C4-2B (cell line): ENCODE results near the gene PA2G4.

Experiments used
- H3K27ac ChIP-seq: fragments of 450-650 bp; 2 replicates; pipeline ENCODE4 v1.5.1; 2017
- ZFX ChIP-seq: fragments of 450-650 bp; IDR thresholded peaks from 2 replicates; pipeline ENCODE4 v1.6.1; 2017
- TF ChIP-seq, protein P1 (sequence below): fragments of 450-650 bp; conservative IDR thresholded peaks from 2 replicates; pipeline ENCODE4 v1.5.1; 2017; ENCODE audit warnings: mild to moderate bottlenecking

Gene PA2G4

DNA sequence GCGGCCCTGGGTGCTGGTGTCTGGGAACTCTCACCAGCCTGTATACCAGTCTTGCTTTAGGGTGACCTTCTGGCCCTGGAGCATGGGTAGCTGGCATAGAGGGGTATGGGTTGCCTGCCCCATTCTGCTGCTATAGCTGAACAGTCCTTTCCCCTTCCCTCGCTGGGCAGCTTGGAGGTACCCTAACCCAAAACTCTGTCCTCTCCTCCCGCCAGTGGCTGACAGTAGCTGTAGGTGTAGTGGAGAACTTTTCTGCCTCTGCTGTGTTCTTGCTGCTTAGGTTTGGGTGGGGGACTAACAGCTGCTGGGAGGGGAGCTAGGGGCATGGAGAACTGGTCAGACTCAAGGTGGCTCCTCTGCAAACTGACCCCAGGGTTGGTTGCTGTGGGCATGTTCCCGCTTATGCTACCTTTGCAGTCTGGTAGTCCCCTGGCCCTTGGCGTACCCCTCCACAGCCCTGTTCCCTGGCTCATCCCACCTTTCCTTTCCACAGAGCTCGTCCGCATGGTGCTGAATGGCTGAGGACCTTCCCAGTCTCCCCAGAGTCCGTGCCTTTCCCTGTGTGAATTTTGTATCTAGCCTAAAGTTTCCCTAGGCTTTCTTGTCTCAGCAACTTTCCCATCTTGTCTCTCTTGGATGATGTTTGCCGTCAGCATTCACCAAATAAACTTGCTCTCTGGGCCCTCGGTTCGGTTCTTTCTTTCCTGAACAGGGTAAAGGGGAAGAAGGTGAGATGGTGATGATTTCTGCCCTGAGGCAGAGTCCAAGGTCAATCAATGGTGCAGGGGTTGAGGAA, 56.7 kb downstream of the PA2G4 start:
- H3K27ac ChIP-seq = no peak overlapping the region
- TF ChIP-seq, protein P1, sequence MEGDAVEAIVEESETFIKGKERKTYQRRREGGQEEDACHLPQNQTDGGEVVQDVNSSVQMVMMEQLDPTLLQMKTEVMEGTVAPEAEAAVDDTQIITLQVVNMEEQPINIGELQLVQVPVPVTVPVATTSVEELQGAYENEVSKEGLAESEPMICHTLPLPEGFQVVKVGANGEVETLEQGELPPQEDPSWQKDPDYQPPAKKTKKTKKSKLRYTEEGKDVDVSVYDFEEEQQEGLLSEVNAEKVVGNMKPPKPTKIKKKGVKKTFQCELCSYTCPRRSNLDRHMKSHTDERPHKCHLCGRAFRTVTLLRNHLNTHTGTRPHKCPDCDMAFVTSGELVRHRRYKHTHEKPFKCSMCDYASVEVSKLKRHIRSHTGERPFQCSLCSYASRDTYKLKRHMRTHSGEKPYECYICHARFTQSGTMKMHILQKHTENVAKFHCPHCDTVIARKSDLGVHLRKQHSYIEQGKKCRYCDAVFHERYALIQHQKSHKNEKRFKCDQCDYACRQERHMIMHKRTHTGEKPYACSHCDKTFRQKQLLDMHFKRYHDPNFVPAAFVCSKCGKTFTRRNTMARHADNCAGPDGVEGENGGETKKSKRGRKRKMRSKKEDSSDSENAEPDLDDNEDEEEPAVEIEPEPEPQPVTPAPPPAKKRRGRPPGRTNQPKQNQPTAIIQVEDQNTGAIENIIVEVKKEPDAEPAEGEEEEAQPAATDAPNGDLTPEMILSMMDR = no peak

DNA sequence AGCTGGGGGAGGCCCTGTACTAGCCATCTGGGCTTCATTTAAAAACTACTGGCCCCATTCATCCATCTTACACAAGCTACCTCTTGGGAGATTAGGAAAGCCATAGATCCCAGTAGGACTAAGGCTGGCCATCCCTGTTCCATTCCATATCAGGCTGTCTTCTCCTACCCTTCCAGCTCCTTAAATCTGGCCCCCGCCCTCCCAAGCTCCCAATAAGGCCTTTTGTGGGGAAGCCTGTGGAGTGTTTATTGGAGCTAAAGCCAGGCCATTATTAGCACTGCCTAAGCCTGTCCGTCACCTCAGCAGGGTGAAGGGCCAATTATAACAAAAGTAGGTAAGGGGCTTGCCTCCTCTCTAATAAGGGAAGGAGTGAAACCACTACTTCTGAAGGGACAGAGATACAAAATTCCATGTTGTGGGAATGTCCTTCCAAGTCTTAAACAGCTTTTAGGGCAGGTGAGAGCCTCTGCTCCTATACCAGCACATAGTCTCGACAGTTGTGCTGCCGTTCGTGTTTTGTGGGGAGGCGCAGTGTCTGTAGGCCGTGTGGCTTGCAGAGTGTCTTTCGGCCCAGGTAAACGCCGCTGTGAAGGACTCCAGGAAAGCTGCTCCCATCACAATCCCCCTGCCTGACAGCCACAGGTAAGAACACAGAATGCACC, 57.5 kb downstream of the PA2G4 start:
- no peak overlapping the region for H3K27ac ChIP-seq
- TF ChIP-seq, protein P1 = no peak
- no peak for TF ChIP-seq ZFX

DNA sequence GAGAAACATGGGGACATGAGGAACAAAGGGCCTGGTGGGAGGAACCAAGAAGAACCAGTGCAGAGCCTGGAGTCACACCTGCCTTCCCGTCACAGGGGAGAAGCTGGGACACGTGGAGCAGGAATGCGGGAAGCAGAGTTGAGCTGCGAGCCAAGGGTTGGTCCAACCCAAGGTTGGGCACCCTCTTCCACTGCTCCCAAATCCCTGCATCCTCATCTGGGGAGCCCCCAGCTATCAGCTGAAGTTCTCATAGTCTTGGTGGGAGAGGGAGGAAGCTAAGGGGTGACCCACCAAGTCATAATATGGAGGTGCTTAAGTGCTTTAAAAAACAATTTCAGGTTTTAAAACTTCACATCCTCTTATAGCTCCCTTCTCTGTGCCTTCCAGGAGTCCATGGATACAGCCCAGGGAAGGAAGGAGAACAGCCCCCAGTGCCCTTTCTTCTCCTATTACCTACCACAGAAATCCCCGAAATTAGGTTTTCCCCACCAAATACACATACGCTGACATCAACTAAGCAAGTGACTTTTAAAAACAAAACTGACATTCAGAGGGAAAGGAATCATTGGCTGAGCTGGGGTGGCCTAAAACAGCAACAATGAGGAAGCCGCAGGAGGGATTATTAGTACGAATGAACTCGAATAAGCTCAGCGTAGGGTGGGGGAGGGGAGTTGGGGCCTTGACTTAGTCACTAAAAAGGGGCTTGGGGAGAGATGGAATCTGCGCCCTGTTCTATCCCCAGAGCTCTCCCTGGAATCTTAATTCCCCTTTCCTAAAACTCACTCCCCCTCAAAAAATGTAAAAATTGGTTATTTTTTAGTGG, 58.3 kb downstream of the PA2G4 start:
- TF ChIP-seq, protein P1 = no peak
- no peak for TF ChIP-seq ZFX
- H3K27ac ChIP-seq = no peak overlapping the region
